ENCODE data around the gene KDM4F. TPM values are rescaled to one million over a fixed set of nuclear protein-coding genes. Genes with fewer than 3 reads are reported as not detected.

The KDM4F gene
- total RNA-seq, 1 experiment from 2014 or later: not detected

DNA sequence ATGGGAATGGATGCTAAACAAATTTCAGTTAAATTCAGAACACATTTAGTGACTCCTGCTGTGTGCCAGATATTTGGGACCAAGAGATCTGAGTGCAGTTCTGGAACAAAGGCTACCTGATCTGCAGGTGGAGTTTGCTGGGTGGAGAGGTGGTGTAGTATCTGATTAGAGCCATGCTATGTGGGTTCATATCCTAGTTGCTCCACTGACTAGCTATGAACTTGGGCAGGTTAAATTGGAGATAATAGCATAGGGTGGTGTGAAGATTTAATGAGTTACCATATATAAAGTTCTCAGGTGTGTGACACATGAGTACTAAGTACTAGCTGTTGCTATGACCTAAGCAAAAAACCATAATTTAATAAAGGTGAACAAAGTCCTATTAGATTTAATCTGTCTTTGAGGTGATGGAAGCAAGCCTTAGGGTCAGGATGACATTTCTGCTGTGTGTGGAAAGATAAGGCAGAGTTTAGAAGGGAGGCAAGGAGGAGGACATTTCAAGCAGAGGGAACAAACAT is 42.5 kb downstream of the KDM4F start:
- no peak for DNase-seq (ENCODE audit: low read depth)

DNA sequence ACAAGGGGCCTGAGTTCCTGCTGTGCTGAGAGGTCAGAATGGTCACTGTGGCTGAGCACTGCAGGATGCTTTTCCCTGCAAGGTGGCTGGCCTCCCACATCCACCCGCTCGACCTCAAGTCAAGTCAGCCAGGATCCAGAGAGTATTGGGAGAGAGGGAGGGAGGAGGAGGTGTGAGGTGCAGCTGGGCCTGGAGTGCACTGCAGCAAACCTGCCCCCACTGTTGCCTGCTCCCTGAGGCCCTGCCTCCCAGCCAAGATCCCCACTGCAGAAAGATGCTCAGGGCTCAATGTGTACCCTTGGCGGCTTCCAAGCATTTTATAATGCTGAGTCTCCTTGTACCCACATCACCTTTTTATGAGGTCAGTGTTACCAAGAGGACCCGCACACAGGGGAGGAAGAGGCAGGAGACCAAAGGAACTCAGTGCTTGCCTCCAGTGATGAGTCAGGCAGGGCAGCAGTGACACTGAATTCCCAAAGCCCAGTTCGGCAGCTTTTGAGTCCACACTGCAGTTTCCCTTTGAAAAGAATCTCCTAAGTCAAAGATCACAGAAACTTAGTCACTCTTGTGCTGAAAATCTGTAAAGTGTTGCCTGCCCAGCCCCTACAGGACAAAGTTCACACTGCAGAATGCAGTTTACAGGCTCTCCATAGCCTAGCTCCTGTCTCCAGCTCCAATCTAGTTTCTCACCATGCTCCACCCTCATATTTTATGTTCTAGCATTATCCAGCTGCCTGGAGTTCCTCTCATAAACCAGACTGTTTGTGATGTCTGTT is 43.5 kb downstream of the KDM4F start:
- DNase-seq (ENCODE audit: low read depth): peak; percentile 73

DNA sequence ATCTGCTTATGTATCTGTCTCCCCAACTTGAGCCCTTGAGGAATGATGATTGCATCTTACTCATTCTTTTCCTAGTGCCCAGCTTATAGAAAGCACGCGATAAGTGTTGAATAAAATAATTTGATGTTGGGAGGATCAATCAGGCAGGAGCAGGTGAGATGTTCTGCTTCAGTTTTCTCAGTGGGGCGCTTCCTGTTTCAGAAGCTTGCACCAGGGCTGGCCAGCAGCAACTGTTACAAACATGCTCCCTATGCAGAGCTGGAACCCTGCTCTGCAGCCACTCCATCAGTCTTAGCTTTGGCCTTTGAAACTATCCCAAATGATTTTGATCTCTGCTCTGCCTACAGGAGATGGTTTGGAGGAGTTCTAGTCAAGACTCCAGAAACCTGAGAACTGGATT is 44.3 kb downstream of the KDM4F start:
- no peak for DNase-seq (ENCODE audit: low read depth)

DNA sequence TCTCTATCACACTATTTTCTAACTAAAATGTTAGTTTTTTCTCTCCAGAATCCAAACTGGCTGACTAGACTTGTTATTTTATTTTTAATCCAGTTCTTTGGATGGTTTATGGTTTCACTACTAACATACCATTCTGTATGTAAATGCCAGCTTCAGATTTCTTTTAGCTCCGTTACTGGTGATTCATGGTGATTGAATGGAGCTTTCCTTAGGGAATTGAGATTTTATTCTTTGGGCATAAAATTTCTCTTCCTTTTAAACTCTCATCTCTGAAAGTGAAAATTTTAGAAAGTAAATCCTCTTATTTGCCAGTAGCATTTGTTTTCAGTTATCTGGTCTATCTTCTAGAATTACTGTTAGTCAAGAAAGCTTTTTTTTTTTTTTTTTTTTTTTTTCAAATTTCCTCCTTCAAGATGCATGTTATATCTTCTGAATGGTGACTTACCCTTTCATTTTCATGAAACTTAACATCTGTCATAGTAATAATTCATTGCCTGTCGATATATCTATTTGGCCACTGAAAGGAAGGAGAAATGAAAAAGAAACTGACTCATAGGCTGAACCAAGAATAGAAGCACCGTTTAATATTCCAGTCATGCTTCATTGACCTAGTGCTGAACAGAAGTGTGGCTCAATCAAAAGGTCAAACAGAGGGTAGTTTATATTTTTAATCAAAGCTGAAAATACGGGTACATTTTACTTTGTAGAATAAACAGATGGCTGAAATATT is 46.8 kb downstream of the KDM4F start:
- peak; percentile 52 for DNase-seq (ENCODE audit: low read depth)

DNA sequence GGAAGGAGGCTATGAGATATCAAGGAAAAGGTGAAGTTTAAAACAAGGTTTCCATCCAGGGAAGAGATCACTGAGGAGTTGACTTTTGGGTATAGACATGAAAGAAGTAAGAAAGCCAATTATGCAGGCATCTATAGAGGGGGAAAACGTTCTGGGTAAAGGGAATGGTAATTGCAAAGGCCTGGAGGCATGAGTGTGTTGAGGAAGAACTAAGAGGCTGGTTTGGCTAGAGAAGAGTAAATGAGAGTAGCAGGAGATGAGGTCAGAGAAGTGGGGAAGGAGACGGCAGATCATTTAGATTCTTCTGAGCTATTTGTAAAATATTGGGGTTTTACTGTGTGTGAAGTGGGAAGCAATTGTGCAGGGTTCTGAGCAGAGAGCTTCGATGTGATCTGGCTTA is 48.0 kb downstream of the KDM4F start:
- no peak for DNase-seq (ENCODE audit: low read depth)

DNA sequence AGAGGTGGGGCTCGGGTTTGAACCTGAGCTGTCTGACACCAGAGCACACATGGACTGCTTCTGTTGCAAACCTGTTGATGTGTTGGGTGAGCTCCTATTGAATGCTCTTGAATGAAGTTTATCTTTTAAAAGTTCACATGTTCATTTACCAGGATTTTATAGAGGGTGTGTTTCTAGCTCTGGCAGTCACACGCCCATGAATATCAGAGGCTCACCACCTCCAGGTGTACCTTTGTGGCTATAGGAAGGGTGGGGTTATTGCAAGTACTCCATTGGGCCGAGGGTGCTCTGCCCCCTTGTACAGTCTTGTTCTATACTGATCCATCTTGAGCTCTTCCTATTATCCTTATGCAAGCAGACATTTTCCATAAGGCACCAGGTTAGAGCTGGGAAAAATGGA is 49.6 kb downstream of the KDM4F start:
- no peak for DNase-seq (ENCODE audit: low read depth)

DNA sequence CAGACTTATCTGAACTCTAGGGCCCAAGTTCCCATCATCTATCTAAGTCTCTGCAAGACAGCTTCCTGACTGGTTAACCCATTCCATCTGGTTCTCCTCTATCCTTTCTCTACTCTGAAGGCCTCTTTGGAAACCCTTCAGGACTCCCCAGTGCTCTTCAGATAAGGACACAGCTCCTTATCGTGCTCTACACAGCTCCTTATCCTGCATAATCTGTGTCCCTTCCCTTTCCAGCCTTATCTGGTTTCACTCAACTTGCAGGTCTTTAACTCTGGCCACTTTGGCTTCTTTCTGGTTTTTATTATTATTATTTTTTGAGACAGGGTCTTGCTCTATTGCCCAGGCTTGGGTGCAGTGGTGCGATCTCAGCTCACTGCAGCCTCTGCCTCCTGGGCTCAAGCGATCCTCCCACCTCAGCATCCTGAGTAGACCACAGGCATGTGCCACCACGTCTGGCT is 51.0 kb downstream of the KDM4F start:
- no peak for DNase-seq (ENCODE audit: low read depth)

Other genes starting within 250 kb of the KDM4F start
- 65.5 and 68.7 TPM in 2 replicates for gene CWC15, start 75.9 kb upstream of the KDM4F start, total RNA-seq (2014; rRNA removed; shearing (Covaris generic))
- 2.1 and 3.0 TPM in 2 replicates for gene KDM4D, start 75.7 kb upstream of the KDM4F start, total RNA-seq (2014; rRNA removed; shearing (Covaris generic))
- gene KDM4E, start 24.2 kb upstream of the KDM4F start, total RNA-seq (2014; rRNA removed; shearing (Covaris generic)): not detected in 2 replicates
- 16.8 and 32.9 TPM in 2 replicates for gene SRSF8, start 17.5 kb downstream of the KDM4F start, total RNA-seq (2014; rRNA removed; shearing (Covaris generic))
- 36.6 and 40.4 TPM in 2 replicates for gene ENDOD1, start 40.4 kb downstream of the KDM4F start, total RNA-seq (2014; rRNA removed; shearing (Covaris generic))
- 2.8 and 3.4 TPM in 2 replicates for gene SESN3, start 181.8 kb downstream of the KDM4F start, total RNA-seq (2014; rRNA removed; shearing (Covaris generic))